ENCODE results near the gene SH3BP4.
A peak's percentile ranks its signal among the peaks of the same experiment; 100 is the strongest.

SH3BP4 gene

GRCh38 chr2:234945339-234945873 lies 6.4 kb upstream of the SH3BP4 start:
- no peak for DNase-seq

GRCh38 chr2:234947556-234947955 lies 4.3 kb upstream of the SH3BP4 start:
- no peak for DNase-seq

- no peak for DNase-seq
Measured at GRCh38 chr2:234949762-234950434, 1.9 kb upstream of the SH3BP4 start.

GRCh38 chr2:234950435-234950729 lies 1.4 kb upstream of the SH3BP4 start:
- no peak for DNase-seq

DNA sequence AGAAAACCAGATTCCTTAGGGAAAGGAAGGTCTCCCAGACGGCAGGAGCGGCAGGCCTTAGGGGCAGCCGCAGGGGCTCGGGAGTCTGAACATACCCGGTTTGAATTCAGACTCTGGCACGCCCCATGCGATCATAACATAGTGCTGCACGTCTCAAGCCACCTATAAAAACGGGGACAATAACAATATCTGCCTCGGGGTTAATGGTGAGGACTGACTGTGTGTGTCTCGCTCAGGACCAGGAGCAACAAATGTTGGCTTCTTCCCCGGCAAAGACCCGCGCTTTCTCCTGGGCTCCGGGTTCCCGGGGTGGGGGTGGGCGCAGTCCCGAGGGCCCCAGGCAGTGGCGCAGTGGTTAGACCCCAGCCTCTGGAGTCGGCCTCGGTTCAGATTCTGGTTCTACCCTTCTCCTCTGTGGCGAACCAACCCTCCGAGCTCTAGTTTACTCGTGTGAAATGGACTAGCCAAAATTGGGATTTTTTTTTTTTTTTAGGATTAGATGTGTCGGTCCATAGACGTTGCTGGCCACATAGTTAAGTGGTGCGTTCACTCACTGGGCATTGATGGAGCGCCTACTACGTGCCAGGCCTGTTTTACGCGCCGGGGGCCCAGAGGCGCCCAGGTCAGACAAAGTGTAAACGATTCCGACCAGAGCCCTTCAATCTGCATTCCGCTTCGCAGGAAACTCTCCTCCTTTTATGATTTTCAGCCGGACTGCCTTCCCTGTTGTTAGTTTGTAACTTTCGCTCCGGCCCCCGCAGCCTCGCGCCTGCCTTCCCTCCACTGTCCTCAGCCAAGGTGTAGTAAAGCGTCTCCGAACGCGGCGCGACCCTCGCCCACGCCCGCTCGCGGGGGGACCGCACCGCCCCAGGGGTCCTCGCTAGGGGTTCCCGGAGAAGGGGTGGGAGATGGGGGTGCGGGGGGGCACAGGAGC lies 820 bp upstream of the SH3BP4 start:
- no peak for DNase-seq

- DNase-seq = peak; percentile 29
Measured at GRCh38 chr2:234952270-234953115, 676 bp downstream of the SH3BP4 start.

- no peak for DNase-seq
Measured at GRCh38 chr2:234953116-234954031, 1.6 kb downstream of the SH3BP4 start.

- DNase-seq = no peak
Measured at GRCh38 chr2:234954551-234954992, 2.8 kb downstream of the SH3BP4 start.

DNA sequence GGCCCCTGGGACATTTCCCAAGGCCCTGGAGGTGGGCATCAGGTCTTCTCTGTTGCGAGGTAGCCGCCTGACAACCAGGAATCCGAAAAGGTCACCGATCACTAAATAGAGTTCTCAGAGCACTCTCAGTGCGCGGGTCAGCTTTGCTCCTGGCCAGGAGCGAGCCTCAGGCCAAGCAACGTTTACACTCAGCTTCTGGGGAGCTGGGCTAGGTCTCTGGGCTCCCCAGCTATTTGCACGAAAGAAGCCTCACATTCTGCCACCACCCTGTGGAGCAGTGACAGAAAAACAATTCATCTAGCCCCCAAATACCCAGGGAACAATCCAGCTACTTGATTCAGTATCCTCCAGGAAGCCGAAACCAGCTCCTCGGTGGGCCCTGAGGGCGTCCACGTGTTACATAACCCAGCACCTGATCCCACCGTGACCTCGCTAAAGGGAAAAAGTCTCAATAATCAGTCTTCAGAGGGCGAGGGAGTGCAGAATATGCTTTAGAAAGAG lies 3.3 kb downstream of the SH3BP4 start:
- DNase-seq = no peak

- DNase-seq = no peak
Measured at GRCh38 chr2:234955971-234956509, 4.2 kb downstream of the SH3BP4 start.

DNA sequence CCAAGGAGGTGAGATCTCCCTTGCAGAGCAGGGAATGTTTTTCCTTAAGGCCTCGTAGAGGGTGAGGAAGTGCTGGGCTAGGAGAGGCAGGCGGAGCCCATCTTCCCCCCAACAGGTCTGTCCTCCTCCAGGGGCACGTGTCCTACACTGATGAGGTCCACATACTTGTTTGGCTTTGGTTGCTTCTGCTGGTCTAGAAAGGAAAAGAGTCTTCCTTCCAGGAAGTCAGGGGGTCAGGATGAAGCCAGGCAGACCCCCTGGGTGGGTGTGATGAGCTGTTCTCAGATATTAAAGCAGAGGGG lies 6.0 kb downstream of the SH3BP4 start:
- DNase-seq = no peak

DNA sequence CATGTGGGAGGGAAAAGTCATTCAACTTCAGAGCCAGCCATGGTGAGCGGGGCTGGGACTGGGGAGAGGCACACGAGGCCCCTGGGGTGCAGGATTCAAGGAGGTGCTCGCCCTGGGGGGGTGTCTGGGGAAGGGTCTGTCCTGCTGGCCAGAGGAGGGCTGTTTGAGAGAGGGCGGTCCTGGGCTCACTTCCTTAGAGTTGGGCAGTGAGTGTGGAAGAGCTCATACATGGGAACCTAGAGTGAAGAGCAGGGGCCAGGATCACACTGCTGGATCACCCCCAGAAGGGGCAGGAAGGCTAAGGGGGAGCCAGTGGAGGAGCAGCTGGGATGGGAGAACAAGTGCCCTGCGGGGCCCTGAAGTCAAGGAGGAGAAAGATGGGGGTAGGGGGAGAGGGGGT lies 6.5 kb downstream of the SH3BP4 start:
- no peak for DNase-seq

DNA sequence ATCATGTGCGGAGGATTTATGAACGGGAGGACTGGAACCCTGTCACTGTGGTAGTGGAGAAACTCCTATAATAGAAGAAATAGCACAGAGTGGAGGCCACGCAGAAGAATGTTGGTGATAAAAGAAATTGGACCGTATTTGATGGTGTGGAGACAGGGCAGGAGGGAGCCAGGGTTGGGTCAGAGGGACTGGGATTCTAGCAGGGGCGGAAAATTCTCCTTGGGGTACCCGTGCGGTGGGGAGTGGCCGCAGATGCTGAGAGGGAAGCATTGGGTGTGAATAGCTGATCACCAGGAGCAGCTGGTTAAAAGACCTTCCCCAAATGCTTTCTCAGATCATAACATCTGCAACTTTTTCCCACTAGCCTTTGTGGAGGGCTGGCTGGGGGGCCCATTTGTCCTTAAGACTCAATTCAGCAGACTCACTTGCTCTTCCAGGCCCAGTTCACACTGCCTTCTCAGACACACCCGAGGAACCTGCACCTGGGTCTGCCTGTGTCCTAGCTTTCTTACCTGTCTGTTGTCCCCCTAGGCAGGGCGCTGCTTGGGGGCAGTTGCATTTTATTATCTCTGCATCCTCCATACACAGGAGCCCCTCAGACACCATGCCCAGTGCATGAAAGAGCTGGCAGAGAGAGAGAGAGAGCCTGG lies 7.1 kb downstream of the SH3BP4 start:
- no peak for DNase-seq

GRCh38 chr2:234960175-234961088 lies 8.6 kb downstream of the SH3BP4 start:
- peak; percentile 54 for DNase-seq

- no peak for DNase-seq
Measured at GRCh38 chr2:234961784-234962183, 10.0 kb downstream of the SH3BP4 start.

DNA sequence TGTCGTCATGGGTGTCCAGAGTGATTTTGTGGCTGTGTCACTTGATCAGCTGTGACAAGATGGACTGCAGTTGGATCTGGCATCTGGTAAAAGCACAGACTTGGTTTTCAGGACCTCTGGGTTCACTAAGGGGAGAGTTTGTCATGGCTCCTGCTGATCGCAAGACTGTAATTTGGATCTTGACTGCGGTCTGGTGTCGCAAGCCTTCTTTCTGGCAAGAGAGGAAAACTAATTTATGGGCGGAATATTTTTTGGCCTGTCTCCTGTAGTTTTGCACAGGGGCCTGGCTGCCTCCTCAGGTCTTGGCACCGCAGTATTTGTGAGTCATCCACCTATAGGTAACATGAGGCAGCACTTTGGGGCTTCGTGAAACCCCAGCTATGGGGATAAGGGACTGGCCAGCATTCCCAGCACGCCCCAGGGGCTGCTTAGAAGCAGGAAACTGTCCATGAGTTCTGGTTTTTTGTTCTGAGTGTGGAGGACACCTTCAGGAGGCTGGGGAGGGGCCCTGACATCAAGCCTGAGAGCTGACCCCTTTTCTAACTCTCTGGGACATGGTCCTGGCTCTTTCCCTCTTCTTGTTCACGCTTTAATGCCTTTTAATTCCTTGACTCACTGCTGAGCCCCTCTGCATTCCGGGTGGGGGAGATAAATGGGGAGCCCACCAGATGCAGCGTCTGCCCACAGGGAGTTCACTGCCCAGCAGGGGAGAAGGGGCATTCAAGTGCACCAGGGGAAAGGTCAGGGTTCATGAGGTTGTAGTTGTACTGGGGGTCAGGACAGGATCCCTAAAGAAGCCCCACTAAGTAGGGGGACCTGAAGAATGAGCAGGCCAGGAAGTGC lies 12.2 kb downstream of the SH3BP4 start:
- DNase-seq = no peak

- DNase-seq = no peak
Measured at GRCh38 chr2:234964631-234965461, 13.0 kb downstream of the SH3BP4 start.

GRCh38 chr2:234966340-234966739 lies 14.5 kb downstream of the SH3BP4 start:
- DNase-seq = no peak

Measured in NCI-H146 (cell line).